Gastrocnemius medialis (tissue), 4 donors: ENCODE data around the gene EDEM1. TPM values are rescaled to one million over a fixed set of nuclear protein-coding genes. Genes with fewer than 3 reads are reported as not detected.
"Not testable (repeated sequence)": the region's sequence is repeated elsewhere in the genome, so short reads cannot be mapped to it uniquely, and the experiment has no call there.

Experiments
- ATAC-seq, 2 donors: fragments of 150-250 bp; one replicate each; pipeline ENCODE4 v1.9.1; 2016
- DNase-seq, 2 donors: peaks; one replicate each; pipeline ENCODE4 v3.0.0-alpha.2; 2019
- H3K27ac ChIP-seq, 4 donors: fragments of 200-600 bp; sonication (generic); 1 replicate in 1 of 4; 2 replicates in 3 of 4; pipeline ENCODE4 v1.5.1; 2016 to 2018; ENCODE audit warnings: mild to moderate bottlenecking in 2 of 4, moderate library complexity in 1 of 4
- H3K27me3 ChIP-seq, 3 donors: fragments of 200-600 bp; sonication (generic) in 2 of 3; 1 replicate in 1 of 3; 2 replicates in 2 of 3; pipeline versions ENCODE4 v1.5.1 to v1.6.0; 2016 to 2019; ENCODE audit warnings: mild to moderate bottlenecking in 1 of 3, moderate library complexity in 1 of 3
- H3K36me3 ChIP-seq, 2 donors: fragments of 200-600 bp; sonication (generic) in 1 of 2; one replicate each; pipeline ENCODE4 v1.5.1; 2017 to 2018
- H3K4me1 ChIP-seq, 2 donors: fragments of 200-600 bp; sonication (generic) in 1 of 2; one replicate each; pipeline ENCODE4 v1.5.1; 2016 to 2017; ENCODE audit warnings: mild to moderate bottlenecking in 2 of 2
- H3K4me3 ChIP-seq, 4 donors: fragments of 200-600 bp; sonication (generic) in 3 of 4; 1 replicate in 1 of 4; 2 replicates in 3 of 4; pipeline ENCODE4 v1.5.1; 2016 to 2019; ENCODE audit warnings: mild to moderate bottlenecking in 2 of 4
- H3K9me3 ChIP-seq, 3 donors: fragments of 200-600 bp; sonication (generic) in 2 of 3; 1 replicate in 1 of 3; 2 replicates in 2 of 3; pipeline ENCODE4 v1.5.1; 2016 to 2019
- POLR2A ChIP-seq, 2 donors: fragments of 450-650 bp; IDR thresholded peaks; one replicate each; pipeline ENCODE4 v1.6.1; 2017; ENCODE audit warnings: antibody characterized with exemption in 2 of 2, mild to moderate bottlenecking in 2 of 2, moderate library complexity in 2 of 2
- in situ Hi-C, 4 donors: fragments of 200-750 bp; cut with MboI; loops; one replicate each; pipeline versions ENCODE4 v1.15.0 to v1.8.0; 2017; ENCODE audit warnings: low sequenced_read_pairs in 4 of 4
- intact Hi-C: fragments of 100-400 bp; cut with DNase I; formaldehyde crosslinking; loops from one replicate; pipeline ENCODE4 v1.15.1; 2023; ENCODE audit warnings: low total_unique reads
- total RNA-seq, 4 donors: library from RNA; depleted of rRNA; stranded (reverse); fragments of >200 nt; gene quantifications; one replicate each; pipeline versions ENCODE4 v1.1.0 to v1.2.3, GENCODE V29; 2016
- TF ChIP-seq, protein P1 (sequence below), 5 experiments: fragments of 450-650 bp in 3 of 5; fragments of 200-600 bp in 2 of 5; sonication (generic) in 2 of 5; IDR thresholded peaks in 4 of 5; conservative IDR thresholded peaks in 1 of 5; 1 replicate in 4 of 5; 2 replicates in 1 of 5; pipeline ENCODE4 v1.5.1; 2016 to 2019; ENCODE audit warnings: antibody characterized with exemption in 5 of 5, mild to moderate bottlenecking in 3 of 5, moderate library complexity in 3 of 5

Gene EDEM1
- total RNA-seq, 4 donors from 2014 or later, result 7.8 to 12.3 (median 11.4) TPM

DNA sequence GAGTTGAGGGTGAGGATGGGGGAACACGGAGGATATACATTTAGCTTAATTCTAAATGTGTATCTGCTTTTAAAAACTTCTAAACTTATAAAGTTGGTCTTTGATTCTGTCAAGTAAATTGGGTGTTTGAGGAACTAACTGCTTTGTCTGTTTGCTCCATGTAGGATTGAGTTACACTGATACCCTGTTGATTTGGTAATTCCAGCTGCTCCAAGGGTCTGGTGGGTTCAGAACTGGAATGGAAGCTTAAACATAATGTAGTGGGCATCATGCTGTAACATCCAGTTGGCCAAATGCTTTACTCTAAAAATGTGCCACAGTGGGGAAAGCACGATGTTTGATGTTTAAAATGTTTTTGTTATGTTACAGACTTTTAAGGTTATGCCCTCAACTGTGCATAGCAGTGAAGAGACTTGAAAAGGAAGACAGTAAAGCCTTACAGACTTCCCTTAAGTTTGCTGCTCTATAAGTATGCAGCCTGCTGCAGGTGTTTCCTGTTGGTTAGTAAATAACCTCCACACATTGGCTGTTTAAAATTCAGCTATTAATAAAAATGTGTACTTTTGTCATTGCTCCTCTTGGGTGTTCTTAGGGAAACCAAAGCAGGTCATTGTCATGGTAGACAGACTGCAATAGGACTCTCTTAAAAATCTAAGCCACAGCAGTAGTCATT, 5.9 kb upstream of the EDEM1 start:
- Histone ChIP-seq H3K27ac (no peak overlapping the region), H3K9me3 (no peaks in the 10 kb centered on the region), H3K4me3 (no peak overlapping the region), H3K36me3 (peaks cover 3 to 52% of the 10 kb centered on the region in 2 donors), H3K4me1 (peaks cover 12% of the 10 kb centered on the region in 2 donors), H3K27me3 (no peaks in the 10 kb centered on the region)
- ATAC-seq (no peak), DNase-seq (no peak)
- no peak for TF ChIP-seq POLR2A (IDR thresholded peaks at IDR 0.05)
- TF ChIP-seq, protein P1, sequence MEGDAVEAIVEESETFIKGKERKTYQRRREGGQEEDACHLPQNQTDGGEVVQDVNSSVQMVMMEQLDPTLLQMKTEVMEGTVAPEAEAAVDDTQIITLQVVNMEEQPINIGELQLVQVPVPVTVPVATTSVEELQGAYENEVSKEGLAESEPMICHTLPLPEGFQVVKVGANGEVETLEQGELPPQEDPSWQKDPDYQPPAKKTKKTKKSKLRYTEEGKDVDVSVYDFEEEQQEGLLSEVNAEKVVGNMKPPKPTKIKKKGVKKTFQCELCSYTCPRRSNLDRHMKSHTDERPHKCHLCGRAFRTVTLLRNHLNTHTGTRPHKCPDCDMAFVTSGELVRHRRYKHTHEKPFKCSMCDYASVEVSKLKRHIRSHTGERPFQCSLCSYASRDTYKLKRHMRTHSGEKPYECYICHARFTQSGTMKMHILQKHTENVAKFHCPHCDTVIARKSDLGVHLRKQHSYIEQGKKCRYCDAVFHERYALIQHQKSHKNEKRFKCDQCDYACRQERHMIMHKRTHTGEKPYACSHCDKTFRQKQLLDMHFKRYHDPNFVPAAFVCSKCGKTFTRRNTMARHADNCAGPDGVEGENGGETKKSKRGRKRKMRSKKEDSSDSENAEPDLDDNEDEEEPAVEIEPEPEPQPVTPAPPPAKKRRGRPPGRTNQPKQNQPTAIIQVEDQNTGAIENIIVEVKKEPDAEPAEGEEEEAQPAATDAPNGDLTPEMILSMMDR (IDR thresholded peaks at IDR 0.05 in 4 of 5, conservative IDR thresholded peaks at IDR 0.05 in 1 of 5), result no peak
- intact Hi-C loops (no loop called here), in situ Hi-C loops (loop anchor here in 2 of 4 donors (10.0 to 25.0 kb wide), 2 partner anchors 47 to 194 kb away; partner anchors contain the start of gene BHLHE40 (in 1 of the 2))

DNA sequence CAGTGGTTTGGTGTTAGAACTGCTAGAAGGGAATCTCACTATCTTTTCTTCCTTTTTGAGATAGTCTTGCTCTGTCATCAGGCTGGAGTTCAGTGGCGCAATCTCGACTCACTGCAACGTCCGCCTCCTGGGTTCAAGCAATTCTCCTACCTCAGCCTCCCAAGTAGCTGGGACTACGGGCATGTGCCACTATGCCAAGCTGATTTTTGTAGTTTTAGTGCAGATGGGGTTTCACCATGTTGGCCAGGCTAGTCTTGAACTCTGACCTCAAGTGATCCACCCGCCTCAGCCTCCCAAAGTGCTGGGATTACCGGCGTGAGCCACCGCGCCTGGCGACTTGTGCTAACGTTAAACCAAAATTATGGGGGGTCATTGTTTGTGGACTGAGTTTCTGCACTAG, 3.8 kb upstream of the EDEM1 start:
- H3K9me3 ChIP-seq, H3K4me1 ChIP-seq, DNase-seq, H3K4me3 ChIP-seq, intact Hi-C loops, H3K27me3 ChIP-seq, ATAC-seq, H3K27ac ChIP-seq: not testable (repeated sequence)
- peaks cover 3 to 41% of the 10 kb centered on the region in 2 donors for H3K36me3 ChIP-seq
- in situ Hi-C loops, result loop anchor here in 2 of 4 donors (10.0 to 25.0 kb wide), 2 partner anchors 49 to 196 kb away; partner anchors contain the start of gene BHLHE40 (in 1 of the 2)

DNA sequence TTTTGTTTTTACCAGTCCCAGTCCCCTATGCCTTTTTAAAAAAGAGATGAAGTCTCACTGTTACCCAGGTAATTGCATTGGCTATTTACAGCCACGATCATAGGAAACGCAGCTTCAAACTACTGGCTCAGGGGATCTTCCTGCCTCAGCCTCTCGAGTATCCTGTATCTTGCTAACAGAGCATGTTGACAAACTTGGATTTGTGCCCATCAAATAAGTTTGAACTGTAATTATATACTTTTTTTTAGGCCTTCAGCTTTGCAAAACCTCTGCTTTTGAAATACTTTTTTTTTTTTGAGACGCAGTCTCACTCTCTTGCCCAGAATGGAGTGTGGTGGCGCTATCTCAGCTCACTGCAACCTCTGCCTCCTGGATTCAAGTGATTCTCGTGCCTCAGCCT, 3.0 kb upstream of the EDEM1 start:
- in situ Hi-C loops (loop anchor here in 2 of 4 donors (10.0 to 25.0 kb wide), 2 partner anchors 50 to 197 kb away; partner anchors contain the start of gene BHLHE40 (in 1 of the 2)), intact Hi-C loops (no loop called here)
- Histone ChIP-seq H3K27ac (no peak overlapping the region), H3K4me3 (no peak overlapping the region), H3K36me3 (peaks cover 0 to 33% of the 10 kb centered on the region in 2 donors), H3K27me3 (no peaks in the 10 kb centered on the region), H3K4me1 (peaks cover 0 to 17% of the 10 kb centered on the region in 2 donors), H3K9me3 (no peaks in the 10 kb centered on the region)
- ATAC-seq (no peak), DNase-seq (no peak)
- TF ChIP-seq, protein P1 (IDR thresholded peaks at IDR 0.05 in 4 of 5, conservative IDR thresholded peaks at IDR 0.05 in 1 of 5), result no peak
- no peak for TF ChIP-seq POLR2A (IDR thresholded peaks at IDR 0.05)

DNA sequence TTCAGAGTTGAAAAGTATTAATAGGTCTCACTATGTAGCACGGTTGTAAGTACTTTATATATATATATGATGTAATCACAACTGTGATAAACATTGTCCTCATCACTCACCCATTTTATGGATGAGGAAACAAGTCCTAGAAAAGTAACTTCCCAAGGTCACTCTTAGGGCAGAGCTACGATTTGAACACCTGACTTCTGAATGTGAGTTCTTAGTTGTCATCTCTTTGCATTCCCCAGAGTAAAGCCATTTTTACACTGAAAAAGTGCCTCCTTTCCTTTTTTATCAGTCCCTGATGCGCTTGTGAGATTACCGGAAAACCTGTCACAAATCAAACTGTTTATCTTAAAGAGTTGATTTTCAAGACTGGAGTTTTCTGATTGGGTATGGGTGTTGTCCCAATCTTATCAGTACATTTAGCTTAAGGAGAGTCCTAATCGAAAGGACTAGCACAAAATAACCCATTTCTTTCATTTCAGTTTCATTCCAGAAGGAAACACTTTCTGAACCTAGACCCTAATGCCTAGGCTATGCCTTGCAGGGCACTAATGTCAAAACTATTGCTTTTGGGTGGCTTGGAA, 2.3 kb upstream of the EDEM1 start:
- Histone ChIP-seq H3K27me3 (no peaks in the 10 kb centered on the region), H3K36me3 (peaks cover 0 to 26% of the 10 kb centered on the region in 2 donors), H3K4me3 (no peak overlapping the region), H3K27ac (peak overlapping the region; percentile 82 to 88 (median 85)), H3K9me3 (no peaks in the 10 kb centered on the region), H3K4me1 (peaks cover 5 to 24% of the 10 kb centered on the region in 2 donors)
- in situ Hi-C loops (loop anchor here in 2 of 4 donors (10.0 to 25.0 kb wide), 2 partner anchors 50 to 198 kb away; partner anchors contain the start of gene BHLHE40 (in 1 of the 2)), intact Hi-C loops (no loop called here)
- ATAC-seq (no peak), DNase-seq (no peak)
- no peak for TF ChIP-seq POLR2A (IDR thresholded peaks at IDR 0.05)
- TF ChIP-seq, protein P1 (IDR thresholded peaks at IDR 0.05 in 4 of 5, conservative IDR thresholded peaks at IDR 0.05 in 1 of 5), result no peak
